NCI-H1417 treated with DMSO at 0.1 percent for 48 hours (cell line): ENCODE measurements around the gene CBARP.

Source experiments
- DNase-seq: peaks from one replicate; lab custom pipeline; 2025; lab: John Stamatoyannopoulos, UW

Gene CBARP

DNA sequence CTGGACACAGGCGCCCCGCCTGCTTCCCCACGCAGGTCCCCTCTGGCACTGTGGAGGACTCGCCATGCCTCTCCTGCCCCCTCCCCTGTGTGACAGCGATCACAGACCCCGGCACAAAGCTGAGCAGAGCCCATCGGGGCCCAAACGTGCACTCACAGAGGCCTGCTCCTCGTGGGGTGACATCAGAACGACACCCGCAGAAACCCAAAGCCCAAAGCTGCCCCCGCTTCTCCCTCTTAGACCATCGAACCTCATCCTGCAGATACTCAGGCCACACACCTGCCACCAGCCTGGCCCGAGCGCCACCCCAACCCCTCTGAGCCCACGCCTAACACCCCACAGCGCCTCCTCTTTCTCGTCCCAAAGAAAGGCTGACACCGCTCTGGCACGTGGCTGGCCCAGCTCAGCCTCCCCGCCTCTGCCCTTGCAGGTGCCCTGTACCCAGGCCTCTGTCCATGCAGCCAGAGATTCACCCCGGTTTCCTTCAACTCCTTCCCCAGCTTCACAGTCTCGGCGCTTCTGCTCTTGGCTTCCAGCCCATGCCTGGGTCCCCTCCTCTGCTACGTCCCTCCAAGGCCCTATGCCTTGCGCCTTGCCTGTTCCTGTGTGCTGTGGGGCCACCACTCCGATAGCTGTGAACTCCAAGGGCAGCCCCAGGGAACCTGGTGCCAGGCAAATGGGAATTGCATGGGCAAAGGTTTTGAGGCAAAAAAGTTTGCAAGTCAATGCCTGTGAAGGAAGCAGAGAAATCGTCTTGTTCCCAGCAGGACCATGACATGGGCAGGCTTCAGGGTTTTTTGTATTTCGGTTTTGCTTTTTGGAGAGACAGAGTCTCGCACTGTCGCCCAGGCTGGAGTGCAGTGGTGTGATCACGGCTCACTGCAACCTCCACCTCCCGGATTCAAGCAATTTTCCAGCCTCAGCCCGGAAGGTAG, 831 bp upstream of the CBARP start:
- no peak for DNase-seq

DNA sequence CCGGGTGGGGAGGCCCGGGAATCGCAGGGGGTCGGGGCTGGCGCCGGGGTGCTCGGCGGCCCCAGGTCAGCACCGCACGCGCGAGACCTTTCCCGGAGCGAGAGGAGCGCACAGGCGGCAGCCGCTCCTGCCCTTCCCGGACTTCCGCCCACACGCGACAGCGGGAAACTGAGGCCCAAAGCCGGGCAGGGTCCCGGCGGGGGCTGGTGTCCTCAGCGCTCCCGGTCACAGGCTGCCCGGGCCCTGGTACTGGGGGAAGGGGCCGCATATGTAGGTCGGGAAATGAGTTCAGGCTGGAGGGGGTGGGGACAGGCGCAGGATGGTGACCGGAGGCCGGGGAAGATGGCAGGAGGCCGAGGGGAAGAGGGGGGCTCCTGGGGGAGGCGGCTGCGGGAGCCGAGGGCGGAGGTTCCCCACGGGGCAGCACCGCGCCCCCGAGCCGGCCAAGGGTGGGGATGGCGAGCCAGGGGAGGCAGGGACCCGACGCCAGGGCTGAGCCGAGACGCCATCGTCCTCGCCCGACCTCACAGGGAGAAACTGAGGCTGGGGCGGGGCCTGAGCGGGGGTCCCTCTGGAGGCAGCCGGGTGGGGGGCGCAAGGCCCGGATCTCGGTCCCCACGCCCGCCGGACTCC, 662 bp downstream of the CBARP start:
- no peak for DNase-seq

DNA sequence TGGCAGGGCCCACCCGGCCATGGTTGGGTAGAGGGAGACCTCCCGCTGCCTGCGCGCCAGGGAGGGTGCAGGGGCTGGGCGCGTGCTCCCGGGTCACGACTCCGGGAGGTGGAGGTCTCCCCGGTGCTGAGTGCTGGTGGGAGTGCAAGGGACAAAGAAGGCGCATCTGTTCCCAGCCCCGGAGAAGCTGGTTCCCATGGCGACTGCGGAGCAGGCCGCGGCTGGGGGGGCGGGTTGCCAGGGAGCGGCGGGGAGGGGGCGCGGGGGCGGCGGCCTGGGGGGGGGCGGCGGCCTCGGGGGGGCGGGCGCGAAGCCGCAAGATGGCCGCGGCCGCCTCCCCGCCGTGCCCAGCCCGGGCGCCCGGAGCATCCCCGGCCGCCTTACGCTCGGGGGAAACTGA, 1.2 kb downstream of the CBARP start:
- no peak for DNase-seq

DNA sequence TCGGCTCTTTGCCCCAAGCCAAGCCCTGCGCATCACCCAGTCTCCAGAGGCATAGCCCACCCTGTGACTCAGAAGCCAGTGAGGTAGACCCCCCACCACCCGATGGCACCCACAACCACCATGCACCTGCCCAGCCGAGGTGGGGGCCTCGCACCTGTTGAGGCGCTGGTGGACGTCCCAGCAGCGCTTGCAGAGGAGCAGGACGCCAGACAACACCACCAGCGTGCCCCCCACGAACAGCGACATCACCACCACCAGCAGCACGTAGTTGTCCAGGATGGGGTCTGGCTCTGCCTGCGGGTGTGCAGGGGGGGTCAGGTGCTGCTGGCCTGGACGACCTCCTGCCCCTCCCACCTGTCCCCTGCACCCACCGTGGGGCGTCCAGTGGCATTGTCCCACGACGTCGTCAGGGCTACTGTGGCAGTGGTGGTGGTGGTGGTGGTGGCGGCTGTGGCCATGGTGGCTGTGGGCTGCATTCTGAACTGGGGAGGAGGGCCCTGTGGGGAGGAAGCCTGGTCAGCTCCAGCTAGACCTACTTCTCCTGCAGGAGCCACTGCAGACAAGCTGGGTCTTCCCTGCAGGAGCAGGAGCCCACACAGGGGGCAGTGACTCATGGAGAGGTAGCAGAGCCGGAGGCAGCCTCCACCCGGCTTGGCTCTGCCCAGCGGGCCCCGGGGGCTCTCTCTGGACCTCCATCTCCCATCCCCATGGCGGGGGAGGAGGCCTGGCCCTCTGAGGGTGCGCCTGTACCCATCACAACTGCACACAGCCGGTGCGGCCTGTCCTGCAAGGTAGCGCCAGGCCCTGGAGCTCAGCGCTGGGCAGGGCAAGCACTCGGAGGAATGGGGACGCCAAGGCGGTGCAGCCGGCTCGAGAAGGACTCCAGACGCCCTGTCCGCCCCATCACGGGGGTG, 1.9 kb downstream of the CBARP start:
- DNase-seq, result no peak

DNA sequence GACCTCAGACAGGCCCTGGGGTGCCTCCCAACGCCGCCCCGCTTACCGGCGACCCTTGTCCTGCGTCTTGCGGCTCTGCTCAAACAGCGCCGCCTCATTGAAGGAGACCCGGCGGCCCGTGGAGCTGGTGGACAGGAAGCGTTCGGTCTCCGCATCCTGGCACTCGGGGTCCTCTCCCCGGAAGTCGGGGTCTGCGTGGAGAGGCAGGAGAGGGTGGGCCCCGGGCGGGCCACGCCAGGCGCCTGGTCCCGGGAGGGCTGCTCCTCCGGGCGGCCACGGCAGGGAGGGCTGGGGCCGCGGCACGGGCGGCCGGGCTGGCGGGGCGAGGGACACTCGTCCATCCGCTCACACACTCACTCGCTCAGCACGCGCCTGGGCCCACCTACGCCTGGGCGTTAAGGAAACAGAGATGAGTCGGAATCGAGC, 2.8 kb downstream of the CBARP start:
- no peak for DNase-seq

DNA sequence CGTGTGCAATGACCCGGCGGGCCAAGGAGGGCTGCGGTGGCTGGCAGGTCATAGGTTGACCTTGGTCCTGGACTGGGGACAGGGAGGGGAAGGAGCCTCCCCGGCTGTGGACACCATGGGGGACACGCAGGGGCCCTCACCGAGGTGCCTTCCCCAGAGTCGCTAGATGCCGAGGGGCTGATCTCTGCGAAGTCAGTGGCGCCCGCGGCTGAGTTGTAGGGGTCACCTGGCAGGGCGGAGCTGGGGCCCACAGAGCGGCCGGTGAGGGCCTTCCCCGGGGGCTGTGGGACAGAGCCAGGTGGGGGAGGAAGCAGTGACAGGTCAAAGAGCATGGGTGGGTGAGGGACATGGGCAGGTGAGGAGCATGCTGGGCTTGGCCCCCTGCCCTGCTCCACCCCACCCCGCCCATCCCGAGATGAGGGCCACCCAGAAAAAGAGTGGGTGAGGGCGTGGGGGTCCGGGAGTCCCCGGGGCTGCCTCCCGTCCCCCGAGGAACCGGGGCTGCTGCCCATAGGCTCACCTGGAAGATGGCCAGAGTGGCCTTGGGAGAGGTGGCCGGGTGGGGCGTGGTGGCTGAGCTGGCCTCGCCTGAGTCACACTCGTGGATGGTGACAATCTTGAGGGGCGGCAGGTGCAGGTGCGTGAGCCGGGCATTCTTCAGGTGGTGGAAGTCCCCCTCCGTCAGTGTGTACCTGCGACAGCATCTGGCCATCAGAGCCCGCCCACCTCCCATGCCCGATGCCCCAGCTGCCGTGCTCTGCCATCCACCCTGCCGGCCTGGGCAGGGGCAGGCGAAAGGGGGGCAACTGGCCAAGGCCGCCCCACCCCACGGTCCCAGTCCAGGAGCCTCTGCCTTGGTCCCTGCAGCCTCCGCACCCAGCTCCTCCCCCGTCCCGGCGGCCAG, 3.5 kb downstream of the CBARP start:
- DNase-seq, result no peak

DNA sequence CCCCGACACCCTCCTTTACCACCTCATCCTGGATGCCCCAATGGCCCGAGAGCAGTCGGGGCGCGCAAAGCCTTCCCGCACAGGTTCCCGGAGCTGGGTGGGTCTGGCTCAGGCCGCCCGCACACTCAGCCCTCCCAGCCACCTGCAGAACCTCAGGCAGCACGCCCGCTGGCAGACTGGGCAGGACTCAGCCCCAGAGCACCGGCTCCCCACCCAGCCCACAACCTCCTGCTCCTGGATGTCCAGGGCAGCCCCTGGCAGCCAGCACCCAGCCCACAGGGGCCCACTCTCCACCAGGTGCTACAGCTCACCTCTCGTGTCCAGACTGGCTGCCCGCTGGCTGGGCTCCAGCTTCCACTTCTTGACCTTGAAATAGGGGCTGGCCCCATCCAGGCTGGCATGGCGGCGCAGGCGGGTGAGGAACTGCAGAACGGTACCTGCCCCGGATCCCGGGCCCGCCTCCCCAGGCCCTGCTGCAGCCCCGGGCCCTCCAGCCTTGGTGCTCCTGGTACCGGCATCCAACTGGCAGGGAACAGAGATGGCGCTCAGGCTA, 4.6 kb downstream of the CBARP start:
- no peak for DNase-seq

DNA sequence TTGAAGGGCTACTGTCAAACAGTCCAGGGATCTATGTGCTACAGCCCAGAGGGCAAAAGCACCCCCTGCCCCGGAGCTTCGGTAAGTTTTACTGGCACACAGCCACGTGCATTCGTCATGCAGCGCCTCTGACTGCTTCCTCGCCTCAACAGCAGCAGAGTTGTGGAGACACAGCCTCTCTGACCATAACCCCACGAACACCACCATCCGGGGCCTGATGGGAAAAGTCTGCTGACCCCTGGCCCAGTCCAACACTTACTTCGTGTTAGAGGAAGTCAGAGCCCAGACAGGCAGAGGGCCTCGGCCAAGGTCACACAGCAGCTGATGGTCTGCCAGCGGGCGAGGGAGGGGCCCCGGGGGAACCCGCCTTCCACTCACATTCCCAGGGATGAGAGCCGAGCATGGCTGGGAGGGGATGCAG, 5.1 kb downstream of the CBARP start:
- no peak for DNase-seq

DNA sequence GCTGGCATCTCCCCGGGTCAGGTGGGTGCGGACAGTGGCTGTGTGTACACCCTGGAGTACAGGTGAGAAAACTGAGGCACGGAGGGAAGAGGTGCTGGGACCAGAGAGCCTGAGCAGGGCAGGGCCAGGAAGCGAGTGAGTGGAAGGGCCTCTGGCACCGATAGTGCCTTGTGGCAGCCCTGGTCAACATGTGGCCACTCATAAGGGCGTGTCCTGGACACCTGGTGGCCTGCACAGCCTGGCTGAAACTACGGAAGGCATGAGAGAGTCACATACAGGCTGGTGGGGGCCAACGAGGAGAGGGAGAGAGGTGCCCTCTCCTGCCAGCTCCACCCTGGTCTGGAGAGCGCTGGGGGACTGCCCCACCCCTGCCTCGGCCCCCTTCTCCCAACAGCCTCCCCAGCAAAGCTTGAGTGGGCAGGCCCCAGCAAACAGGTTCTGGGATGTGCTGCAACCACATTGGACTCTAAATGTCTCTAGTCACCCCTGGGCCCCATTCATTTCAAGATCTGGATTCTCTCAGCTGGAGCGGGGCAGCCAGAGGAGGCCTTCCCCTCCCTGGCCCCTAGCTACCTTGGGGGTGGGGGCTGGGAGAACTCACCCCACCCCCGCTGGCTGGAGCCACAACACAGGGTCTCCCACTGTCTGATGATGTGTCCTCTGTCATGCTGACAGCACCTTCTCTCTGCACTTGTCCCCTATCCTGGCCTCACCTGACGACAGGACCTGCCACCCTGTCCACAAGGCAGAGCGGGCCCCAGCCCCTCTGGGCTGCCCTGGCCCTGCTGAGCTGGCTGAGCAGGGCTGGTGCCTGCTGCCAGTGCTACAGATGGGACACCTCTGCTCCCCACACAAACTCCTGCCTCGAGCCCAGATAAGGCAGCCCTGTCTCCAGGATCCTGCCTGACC, 5.8 kb downstream of the CBARP start:
- no peak for DNase-seq

DNA sequence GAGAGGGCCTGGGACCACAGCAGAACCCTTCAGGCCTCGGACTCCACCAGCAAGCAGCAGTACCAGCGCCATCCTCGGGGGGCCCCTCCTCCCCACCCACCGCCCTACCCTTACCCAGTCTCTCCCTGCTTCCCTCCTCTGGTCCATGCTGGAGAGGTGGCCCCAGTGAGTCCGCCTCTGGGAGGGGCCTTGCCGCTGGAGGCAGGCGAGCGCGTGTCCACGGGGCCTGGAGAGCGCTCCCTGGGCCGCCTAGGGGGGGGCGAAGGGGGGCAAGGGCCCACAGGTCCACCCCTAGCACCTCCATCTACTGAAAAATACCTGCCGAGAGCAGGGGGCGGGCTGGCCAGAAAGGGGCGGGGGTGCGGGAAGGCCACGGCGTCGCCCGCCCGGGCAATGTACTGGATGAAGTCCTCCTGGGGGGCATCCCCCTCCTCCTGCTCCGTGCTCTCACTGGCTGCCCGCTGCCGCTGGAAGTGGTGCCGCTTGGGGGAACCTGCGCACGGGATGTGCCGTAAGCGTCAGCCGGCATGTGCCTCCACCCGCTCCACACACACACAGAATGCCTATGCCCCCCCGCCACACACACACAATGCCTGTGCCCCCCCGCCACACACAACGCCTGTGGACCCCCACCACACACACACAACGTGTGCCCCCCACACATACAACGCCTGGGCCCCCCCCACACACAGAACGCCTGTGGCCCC, 6.9 kb downstream of the CBARP start:
- no peak for DNase-seq

DNA sequence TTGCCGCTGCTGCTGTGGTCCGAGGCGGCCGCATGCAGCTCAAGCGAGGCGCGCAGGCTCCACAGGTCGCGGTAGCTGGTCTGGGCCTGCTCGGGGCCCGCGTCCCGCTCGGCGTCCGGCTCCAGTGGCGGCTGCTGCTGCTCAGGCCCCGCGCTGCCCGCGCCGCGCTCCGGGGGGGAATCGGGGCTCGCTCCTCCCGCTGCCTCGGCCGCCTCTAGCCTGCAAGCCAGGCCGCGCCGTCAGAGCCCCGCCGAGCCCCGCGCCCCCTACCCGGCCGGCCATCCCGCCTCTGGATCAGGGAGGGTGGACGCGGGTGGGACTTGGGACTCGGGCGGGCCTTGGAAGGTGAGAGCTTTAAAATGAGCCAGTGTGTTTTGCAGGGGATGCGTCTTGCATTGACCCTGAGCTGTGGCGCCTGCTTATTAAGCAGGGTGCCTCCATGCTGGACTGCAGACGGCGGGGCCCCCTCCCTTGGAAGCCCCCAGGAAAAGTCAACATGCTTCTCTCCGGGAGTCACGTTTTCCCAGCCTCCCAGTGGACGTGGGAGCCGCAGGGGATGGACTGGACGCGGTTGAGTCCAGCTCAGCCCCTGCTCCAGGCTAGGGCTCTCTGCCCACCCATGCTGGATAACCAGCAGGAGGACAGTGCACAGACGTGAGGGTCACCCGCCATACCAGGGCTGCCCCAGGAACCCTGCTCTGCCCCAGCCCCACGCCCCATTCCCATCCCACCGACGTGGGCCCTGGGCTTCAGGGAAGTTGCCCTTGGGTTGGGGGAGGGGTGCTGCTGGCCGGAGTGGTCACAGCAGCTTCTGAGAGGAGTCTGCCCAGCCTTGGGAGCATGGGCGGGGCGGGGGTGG, 7.7 kb downstream of the CBARP start:
- DNase-seq, result no peak

DNA sequence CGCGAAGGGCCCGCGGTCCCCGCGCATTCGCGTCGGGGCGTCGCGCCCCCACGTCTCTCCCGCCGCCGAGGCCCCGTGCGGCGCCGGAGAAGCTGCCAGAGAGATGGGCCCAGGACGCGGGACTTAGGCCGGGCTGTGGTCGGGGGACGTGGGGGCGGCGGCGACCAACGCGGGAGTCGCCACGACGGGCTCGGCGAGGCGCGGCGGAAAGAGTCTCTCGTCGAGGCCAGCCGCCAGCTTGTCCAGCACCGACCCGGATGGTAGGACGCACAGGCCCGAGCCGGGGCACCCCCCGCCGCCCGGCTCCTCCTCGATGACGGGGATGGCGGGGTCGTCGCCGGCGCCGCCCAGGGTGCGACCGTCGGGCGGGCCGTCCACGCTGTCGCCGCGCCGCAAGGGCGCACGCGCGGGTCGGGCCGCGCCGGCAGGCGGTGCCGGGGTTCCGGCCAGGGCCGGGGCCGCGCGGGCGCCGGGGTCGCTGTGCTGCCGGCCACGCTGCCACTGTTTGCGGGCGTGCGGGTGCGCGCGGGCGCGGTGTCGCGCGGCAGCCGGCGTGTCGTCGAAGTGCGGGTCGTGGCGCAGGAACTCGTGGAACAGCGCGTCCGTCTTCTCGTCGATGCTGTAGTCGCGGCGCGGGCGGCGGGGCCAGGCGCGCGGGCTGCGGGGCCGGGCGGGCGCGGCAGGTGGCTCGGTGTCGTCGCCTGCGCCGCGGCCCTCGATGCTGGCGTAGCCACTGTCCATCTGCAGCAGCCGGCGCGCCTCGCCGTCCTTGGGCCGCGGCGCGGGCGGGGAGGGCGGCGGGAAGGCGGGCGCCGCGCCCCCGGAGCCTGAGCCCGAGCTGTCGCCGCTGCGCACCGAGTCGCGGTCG, 8.5 kb downstream of the CBARP start:
- no peak for DNase-seq

DNA sequence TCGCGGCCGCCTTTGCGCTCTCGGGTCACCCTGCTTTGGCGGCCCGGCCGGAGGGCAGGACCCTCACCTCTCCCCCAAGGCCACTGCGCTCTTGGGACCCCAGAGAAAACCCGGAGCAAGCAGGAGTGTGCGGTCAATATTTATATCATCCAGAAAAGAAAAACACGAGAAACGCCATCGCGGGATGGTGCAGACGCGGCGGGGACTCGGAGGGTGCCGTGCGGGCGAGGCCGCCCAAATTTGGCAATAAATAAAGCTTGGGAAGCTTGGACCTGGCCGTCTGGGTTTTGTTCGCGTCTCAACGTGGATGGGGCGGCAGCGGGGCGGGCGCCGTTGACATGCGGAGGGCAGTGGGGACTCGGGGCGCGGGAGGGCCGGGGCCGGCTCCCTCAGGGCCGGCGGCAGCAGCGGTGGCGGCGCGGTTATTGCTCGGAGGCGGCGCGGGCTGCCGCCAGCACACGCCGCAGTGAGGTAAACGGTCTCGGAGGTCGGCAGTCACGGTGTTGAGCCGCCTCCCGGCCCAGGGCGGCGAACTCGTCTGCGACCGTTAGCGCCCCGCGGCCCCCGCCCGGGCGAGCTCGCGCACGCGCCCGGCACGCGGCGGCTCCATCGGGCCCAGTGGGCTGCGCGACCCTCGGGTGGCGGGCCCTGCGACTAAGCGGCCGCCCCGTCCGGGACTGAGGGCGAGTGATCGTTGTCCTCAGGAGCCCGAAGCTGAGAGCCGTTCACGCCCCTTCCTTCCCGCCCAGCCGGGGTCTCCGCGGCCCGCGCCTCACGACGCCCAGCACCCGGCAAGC, 9.4 kb downstream of the CBARP start:
- no peak for DNase-seq

DNA sequence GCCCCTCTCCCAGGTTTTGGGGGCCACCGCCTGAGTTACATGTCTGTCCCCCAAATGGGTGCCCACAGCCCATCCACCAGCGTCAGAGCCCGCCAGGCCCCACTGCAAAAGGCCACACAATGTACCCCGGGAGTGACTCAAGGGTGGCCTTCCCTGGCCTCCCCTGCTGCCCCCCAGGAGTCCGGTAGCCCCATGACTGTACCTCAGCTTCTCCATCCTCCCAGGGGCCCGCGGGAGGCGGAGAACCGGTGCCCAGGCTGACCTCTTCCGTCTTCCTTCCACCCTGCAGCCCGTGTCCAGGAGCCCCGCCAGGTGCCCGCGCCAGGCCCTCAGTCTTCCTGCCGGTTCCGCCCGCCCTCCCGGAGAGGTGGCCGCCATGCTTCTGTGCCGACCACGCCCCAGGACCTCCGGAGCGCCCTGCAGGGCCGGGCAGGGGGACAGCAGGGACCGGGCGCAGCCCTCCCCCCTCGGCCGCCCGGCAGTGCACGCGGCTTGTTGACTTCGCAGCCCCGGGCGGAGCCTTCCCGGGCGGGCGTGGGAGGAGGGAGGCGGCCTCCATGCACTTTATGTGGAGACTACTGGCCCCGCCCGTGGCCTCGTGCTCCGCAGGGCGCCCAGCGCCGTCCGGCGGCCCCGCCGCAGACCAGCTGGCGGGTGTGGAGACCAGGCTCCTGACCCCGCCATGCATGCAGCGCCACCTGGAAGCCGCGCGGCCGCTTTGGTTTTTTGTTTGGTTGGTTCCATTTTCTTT, 10.3 kb downstream of the CBARP start:
- DNase-seq, result no peak

DNA sequence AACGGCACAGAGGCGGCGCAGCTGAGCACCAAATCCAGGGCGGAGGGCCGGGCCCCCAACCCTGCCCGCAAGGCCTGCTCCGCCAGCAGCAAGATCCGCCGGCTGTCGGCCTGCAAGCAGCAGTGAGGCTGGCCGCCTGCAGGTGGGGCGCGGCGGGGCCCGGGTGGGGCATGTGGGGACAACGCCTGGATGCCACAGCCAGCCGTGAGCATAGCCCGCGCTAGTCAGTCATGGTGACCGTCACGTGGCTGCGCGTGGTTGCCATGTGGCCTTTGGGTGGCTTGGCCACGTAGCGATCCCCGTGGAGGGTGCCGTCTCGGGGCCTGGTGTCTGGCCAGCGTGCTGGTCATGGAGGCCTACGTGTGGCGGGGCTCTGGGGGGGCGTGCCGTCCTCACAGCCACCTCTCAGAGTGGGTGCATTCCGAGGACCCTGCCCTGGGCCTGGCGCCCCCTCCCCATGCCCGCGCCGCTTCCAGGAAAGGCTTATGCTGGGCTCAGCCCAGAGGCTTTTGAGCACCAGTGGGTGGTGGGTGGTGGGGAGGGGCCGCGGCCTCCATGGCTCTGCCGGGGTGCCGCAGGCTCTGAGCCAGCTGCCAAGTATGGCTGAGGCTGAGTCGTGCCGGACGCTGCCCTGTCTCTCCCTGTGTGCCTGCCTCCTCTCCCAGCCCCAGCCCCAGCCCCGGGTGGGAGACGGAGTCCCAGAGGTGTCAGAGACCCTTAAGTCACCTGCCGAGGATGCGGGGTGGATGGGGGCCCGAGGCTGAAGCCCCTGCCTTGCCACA, 11.1 kb downstream of the CBARP start:
- no peak for DNase-seq
